HG03439 (cell line): ENCODE measurements around the gene AZGP1.
"Not testable (repeated sequence)": the region's sequence is repeated elsewhere in the genome, so short reads cannot be mapped to it uniquely, and the experiment has no call there.

Experiments
- ATAC-seq: cut with Tn5 transposase; IDR thresholded peaks from one replicate; pipeline ENCODE4 v1.9.1; 2021; ENCODE audit warnings: mild to moderate bottlenecking, moderate library complexity; ENCODE audit not compliant: unreplicated experiment

Gene AZGP1

DNA sequence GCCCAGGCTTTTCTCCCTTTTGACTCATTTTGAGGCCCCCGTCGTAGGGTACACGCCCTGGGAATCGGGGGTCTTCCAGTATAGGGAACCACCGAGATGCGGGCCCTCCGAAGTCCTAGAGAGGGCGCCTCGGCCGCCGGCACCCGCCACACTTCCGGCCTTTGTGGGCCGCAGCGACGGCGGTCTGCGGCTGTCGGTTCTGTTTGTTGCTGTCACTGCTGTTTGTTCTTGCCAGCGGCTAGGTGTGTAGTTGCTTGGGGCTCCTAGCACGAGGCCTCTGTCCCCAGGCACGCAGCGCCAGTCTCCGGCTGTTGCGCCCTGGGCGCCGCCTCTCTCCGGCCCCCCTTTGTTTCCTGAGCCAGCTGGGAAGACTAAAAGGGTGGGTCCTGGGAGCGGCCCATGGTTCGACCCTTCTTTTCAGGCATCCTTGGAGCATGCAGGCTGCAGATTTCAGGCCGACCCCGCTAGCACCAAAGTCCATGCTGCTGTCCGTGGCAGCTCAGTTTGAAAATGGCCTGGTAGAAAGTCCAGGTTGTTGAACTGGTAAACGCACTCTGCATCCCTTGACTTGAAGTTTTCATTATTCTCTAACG is 21.8 kb upstream of the AZGP1 start:
- no peak for ATAC-seq

- ATAC-seq, result no peak
Observed at GRCh38 chr7:99996755-99997544, 21.1 kb upstream of the AZGP1 start.

- ATAC-seq, result no peak
Observed at GRCh38 chr7:99994819-99995218, 19.0 kb upstream of the AZGP1 start.

DNA sequence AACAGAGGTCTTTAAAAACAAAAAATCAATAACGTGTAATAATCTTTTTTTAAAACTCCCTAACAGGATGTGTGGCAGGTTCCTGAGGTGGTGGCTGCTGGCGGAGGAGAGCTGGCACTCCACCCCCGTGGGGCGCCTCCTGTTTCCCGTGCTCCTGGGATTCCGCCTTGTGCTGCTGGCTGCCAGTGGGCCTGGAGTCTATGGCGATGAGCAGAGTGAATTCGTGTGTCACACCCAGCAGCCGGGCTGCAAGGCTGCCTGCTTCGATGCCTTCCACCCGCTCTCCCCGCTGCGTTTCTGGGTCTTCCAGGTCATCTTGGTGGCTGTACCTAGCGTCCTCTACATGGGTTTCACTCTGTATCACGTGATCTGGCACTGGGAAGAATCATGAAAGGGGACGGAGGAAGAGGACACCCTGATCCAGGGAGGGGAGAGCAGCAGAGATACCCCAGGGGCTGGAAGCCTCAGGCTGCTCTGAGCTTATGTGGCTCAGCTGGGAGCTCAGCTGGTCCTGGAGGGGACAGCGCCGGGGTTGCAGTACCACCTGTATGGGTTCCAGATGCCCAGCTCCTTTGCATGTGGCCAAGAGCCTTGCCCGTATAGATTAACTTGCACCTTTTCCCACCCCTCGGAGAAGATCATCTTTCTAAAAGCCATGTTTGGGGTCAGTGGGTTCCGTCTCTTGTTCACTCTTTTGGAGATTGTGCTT is 16.7 kb upstream of the AZGP1 start:
- no peak for ATAC-seq

DNA sequence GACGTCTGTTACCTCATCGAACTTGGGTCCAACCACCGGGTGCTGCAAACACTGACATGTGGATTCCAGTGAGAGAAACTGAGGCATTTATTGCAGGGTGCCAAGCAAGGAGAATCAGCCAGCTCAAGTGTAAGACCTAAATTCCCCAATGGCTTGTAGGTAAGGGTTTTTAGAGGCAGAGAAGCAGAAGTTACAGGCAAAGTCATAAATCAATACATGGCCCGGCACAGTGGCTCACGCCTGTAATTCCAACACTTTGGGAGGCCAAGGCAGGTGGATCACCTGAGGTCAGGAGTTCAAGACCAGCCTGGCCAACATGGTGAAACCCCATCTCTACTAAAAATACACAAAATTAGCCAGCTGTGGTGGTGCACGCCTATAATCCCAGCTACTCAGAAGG is 15.7 kb upstream of the AZGP1 start:
- not testable (repeated sequence) for ATAC-seq

GRCh38 chr7:99990460-99990852 is 14.6 kb upstream of the AZGP1 start:
- no peak for ATAC-seq

DNA sequence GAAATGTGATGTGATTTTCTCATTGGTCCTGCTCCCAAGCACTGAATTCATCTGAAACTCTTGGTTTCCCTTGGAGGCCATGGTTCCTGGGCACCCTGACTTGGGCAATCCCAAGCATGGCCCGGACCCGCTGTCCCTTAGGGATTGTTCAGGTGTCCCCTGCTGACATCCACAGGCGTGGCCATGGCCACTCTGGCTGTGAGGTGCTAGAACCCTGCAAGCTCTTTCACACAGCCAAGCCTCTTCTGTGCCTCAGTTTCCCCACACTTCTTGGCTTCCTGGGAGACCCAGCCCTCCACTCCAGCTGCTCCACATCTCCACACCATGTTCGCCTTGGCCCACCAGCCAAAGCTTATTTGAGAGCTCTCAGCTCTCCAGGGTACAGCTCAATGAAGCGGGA is 12.0 kb upstream of the AZGP1 start:
- no peak for ATAC-seq

DNA sequence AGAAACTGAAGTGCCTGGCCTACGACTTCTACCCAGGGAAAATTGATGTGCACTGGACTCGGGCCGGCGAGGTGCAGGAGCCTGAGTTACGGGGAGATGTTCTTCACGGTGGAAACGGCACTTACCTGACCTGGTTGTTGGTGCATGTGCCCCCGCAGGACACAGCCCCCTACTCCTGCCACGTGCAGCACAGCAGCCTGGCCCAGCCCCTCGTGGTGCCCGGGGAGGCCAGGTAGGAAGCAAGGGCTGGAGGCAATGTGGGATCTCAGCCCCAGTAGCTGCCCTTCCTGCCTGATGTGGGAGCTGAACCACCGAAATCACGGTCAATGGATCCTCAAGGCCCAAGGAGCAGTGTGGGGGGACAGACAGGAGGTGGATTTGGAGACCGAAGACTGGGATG is 11.5 kb upstream of the AZGP1 start:
- ATAC-seq, result not testable (repeated sequence)

- ATAC-seq, result no peak
Observed at GRCh38 chr7:99984593-99984992, 8.8 kb upstream of the AZGP1 start.

DNA sequence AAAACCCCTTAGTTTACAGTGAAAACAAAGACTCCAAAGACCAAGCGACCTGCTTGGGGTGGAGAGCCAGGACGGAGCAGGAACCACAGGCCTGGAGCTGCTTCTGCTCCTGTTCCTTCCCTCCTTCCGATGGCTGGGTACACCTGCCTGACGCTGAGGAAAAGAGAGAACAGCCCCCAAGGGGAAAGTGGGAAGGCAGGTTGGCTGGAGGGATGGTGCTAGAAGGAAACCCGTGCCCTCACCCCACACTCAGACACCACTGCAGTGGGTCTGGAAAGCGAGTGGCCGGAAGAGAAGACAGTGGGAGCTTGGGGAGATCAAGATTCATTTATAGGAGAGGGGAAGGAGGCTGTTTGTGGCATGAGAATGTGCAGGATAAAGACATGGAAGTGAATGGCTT is 5.2 kb upstream of the AZGP1 start:
- ATAC-seq, result not testable (repeated sequence)

DNA sequence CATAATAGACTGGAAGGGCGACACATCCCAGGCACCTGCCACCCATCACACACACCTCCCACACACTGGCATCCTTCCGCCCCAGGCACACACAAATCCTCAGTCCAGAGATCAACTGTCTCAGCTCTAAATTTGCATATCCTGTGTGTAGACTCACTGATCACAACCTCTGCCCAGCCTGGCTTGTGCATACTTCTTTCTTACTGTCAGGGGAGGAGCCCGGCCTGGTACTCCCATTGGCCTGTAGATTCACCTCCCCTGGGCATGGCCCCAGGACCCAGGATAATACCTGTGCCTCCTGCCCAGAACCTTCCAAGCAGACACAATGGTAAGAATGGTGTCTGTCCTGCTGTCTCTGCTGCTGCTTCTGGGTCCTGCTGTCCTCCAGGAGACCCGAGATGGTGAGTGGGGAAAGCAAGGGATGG is 4.6 kb upstream of the AZGP1 start:
- ATAC-seq, result not testable (repeated sequence)

DNA sequence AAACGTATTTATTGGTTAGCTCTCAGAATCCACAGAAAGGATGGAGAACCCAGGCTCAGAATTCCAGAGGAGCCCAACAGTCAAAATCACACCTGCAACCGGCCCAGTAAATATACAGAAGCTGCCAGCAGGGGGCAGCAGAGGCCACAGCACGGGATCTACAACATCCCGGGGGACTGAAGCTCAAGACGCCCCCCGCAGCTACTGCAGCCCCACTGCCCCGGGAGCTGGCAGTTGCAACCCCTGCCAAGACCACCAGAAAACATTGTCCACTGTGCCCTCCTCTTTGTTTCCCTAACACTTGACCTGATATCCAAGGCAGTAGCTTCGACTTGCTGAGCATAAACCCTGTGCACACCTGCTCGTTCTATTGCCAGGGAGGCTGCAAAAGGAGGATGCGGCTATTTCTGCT is 4.0 kb upstream of the AZGP1 start:
- peak; percentile 55 for ATAC-seq

DNA sequence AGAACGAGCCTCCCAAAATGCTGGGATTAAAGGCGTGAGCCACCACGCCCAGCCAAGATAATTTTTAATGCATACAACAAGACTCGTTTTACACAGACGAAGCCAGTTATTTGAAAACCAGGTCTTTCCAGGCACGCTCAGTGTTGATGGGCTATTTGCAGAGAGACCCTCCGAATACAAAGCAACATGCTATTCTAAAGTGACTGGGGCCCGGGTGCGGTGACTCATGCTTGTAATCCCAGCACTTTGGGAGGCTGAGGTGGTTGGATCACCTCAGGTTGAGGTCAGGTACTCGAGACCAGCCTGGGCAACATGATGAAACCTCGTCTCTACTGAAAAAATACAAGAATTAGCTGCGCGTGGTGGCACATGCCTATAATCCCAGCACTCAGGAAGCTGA is 795 bp upstream of the AZGP1 start:
- no peak for ATAC-seq

- no peak for ATAC-seq
Observed at GRCh38 chr7:99974681-99975080, 1.1 kb downstream of the AZGP1 start.

DNA sequence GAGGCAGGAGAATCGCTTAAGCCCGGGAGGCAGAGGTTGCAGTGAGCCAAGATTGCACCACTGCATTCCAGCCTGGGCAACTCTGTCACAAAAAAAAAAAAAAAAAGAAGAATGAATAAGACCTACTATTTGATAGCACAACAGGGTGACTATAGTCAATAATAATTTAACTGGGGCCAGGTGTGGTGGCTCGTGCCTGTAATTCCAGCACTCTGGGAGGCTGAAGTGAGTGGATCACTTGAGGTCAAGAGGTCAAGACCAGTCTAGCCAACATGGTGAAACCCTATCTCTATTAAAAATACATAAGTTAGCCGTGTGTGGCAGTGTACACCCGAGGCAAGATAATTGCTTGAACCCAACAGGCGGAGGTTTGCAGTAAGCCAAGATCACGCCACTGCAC is 2.0 kb downstream of the AZGP1 start:
- not testable (repeated sequence) for ATAC-seq

DNA sequence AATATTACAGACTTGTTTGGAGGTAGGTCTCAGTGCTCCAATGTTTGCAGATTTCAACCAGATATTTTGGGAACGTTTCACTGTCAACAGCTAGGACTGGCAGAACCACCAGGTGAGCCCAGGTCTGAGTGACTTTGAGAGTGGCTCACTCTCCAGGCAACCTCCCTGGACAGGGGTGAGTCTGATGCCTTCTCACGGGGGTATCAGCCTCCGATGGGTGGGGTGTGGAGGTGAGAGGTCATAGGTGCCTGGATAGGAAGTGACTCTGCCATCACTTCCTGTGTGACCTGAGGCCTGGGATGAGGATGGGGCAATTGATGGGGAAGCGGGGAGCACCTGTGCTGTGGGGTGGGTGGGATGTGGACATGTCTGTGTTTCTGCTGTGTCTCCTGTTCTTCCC is 4.6 kb downstream of the AZGP1 start:
- no peak for ATAC-seq

- ATAC-seq, result not testable (repeated sequence)
Observed at GRCh38 chr7:99969813-99970212, 6.0 kb downstream of the AZGP1 start.

DNA sequence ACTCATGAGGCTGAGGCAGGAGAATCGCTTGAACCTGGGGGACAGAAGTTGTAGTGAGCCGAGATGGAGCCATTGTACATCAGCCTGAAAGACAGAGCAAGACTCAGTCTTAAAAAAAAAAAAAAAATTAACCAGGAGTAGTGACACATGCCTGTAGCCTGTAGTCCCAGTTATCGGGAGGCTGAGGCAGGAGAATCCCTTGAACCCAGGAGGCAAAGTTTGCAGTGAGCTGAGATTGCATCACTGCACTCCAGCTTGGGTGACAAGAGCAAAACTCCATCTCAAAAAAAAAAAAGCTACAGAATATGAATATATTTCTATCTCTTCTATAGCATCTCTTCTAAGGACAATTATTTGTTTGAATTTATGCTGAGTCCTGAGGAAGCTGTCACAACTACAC is 6.5 kb downstream of the AZGP1 start:
- ATAC-seq, result no peak

DNA sequence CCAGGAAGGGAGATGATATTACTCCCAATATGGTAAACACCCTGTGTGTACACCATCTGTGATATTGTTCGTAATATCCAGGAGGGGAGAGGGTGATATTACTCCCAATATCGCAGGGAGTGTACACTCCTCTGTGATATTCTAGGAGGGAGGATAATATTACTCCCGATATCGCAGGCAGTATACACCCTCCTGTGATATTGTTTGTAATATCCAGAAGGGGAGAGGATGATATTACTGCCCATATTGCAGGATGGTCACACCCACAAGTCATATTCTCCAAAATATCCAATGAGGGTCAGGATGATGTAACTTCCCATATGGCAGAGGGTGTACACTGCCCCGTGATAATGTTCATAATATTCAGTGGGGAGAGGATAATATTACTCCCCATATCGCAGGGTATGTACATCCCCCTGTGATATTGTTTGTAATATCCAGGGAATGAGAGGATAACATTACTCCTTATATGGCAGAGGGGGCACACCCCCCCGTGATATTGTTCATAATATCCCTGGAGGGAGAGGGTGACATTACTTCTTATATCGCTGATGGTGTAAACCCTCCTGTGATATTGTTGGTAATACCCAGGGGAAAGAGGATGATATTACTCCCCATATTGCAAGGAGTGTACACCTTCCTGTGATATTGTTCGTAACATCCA is 17.1 kb downstream of the AZGP1 start:
- no peak for ATAC-seq

DNA sequence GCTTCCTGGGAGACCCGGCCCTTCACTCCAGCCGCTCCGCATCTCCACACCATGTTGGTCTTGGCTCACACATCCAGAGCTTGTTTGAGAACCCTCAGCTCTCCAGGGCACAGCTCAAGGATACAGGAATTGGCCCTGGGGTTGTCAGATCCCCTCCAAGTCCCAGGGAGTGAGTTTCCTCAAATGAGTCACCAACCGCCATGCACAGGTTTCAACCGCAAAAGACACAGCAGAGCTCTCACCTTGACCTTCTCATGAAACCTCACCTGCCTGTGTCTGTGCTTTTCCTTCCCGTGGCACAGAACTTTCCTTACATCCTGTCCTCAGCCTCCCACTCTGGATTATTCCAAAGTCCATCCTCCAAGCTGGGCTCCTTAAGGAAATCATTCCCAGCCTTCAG is 20.6 kb downstream of the AZGP1 start:
- no peak for ATAC-seq

- ATAC-seq, result not testable (repeated sequence)
Observed at GRCh38 chr7:99954643-99955042, 21.2 kb downstream of the AZGP1 start.
